DOHH2 (cell line): ENCODE measurements around the gene FAM124B.

ENCODE experiments used
- H3F3A ChIP-seq: fragments of 200-600 bp; sonication (generic), shearing (Covaris generic); 2 replicates; pipeline ENCODE4 v1.6.0; 2016; ENCODE audit warnings: antibody characterized with exemption, mild to moderate bottlenecking; ENCODE audit not compliant: control insufficient read depth, insufficient read depth
- H3K27ac ChIP-seq: fragments of 200-600 bp; sonication (generic); 2 replicates; pipeline ENCODE4 v1.5.1; 2014; ENCODE audit warnings: low read depth, mild to moderate bottlenecking, low read length, moderate library complexity
- H3K27me3 ChIP-seq: fragments of 200-600 bp; sonication (generic); 2 replicates; pipeline ENCODE4 v1.6.1; 2014; ENCODE audit warnings: mild to moderate bottlenecking, low read length, mixed read lengths; ENCODE audit not compliant: control insufficient read depth
- H3K36me3 ChIP-seq: fragments of 200-600 bp; sonication (generic); 2 replicates; pipeline ENCODE4 v1.6.1; 2014; ENCODE audit warnings: mild to moderate bottlenecking, low read length, moderate library complexity, mixed read lengths; ENCODE audit not compliant: control insufficient read depth
- H3K4me1 ChIP-seq: fragments of 200-600 bp; sonication (generic); 2 replicates; pipeline ENCODE4 v1.6.1; 2014; ENCODE audit warnings: mild to moderate bottlenecking, low read length, mixed read lengths; ENCODE audit not compliant: control insufficient read depth
- H3K4me2 ChIP-seq: fragments of 200-600 bp; sonication (generic); 2 replicates; pipeline ENCODE4 v1.6.0; 2014; ENCODE audit warnings: mild to moderate bottlenecking, low read length, moderate library complexity
- H3K4me3 ChIP-seq: fragments of 200-600 bp; sonication (generic); 2 replicates; pipeline ENCODE4 v1.5.1; 2014; ENCODE audit warnings: mild to moderate bottlenecking, low read length, mixed read lengths
- H3K79me2 ChIP-seq: fragments of 200-600 bp; sonication (generic); 2 replicates; pipeline ENCODE4 v1.6.1; 2014; ENCODE audit warnings: mild to moderate bottlenecking, low read length, mixed read lengths; ENCODE audit not compliant: control insufficient read depth
- H3K9me2 ChIP-seq: fragments of 200-600 bp; sonication (generic); replicated peaks from 2 replicates; pipeline ENCODE4 v1.6.1; 2014; ENCODE audit warnings: mild to moderate bottlenecking, low read length, mixed read lengths; ENCODE audit not compliant: control insufficient read depth
- H3K9me3 ChIP-seq: fragments of 200-600 bp; sonication (generic); 2 replicates; pipeline ENCODE4 v1.6.1; 2014; ENCODE audit warnings: antibody characterized with exemption, low read length, mixed read lengths; ENCODE audit not compliant: control insufficient read depth, insufficient read depth
- H4K20me1 ChIP-seq: fragments of 200-600 bp; sonication (generic); 2 replicates; pipeline ENCODE4 v1.6.0; 2014; ENCODE audit warnings: low read depth, mild to moderate bottlenecking, antibody characterized with exemption, low read length, moderate library complexity; ENCODE audit not compliant: control insufficient read depth, insufficient read depth
- EZH2phosphoT487 ChIP-seq: fragments of 200-600 bp; sonication (generic); IDR thresholded peaks from 2 replicates; pipeline ENCODE4 v1.6.1; 2017; ENCODE audit warnings: borderline replicate concordance, mild to moderate bottlenecking, antibody characterized with exemption, low read length, moderate library complexity, mixed read lengths
- TF ChIP-seq, protein P1 (sequence below): fragments of 200-600 bp; sonication (generic); IDR thresholded peaks from one replicate; pipeline ENCODE4 v1.5.1; 2014; ENCODE audit warnings: antibody characterized with exemption, mild to moderate bottlenecking, low read depth, low read length; ENCODE audit not compliant: poor library complexity, severe bottlenecking

FAM124B gene

DNA sequence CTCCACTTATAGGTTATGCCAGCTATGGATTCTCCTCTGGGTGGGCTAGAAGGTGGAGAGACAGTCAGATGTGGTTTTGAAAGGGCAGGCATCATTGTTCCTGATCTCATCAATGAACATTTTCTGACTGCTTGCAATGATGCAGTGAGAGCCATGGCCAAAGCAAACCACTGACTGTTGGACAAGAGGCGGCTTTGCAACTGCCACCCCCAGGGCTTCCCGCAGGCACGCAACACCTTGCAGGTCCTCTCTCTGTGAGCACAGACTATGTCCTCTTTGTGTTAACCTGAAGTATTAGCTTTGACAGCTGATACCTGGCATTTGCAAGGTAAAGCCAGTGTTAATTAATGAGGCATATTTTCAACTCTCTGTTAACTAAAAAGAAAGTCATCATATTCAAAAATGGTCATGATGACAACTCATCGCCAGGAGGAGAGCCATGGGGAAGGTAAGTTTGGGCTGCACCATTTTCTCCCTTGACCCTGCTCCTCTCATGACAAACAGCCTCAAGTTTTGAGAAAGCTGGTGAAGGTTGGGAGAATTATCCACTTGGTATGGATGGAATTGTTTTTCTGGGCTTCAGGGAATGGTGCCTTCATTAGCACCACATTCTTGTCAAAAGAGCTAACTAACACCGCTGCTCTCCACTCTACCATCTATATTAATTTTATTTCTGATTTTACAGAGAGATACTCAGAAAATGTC, 14.9 kb upstream of the FAM124B start:
- Histone ChIP-seq H3K9me2 (no peaks in the 10 kb centered on the region), H3K36me3 (no peaks in the 10 kb centered on the region), H3K27ac (no peak overlapping the region), H3K27me3 (no peaks in the 10 kb centered on the region), H3F3A (no peaks in the 10 kb centered on the region), H3K79me2 (no peaks in the 10 kb centered on the region), H3K9me3 (no peaks in the 10 kb centered on the region), H4K20me1 (no peaks in the 10 kb centered on the region), H3K4me1 (no peaks in the 10 kb centered on the region), H3K4me2 (no peak overlapping the region), H3K4me3 (no peak overlapping the region)
- TF ChIP-seq EZH2phosphoT487, result no peak
- TF ChIP-seq, protein P1, sequence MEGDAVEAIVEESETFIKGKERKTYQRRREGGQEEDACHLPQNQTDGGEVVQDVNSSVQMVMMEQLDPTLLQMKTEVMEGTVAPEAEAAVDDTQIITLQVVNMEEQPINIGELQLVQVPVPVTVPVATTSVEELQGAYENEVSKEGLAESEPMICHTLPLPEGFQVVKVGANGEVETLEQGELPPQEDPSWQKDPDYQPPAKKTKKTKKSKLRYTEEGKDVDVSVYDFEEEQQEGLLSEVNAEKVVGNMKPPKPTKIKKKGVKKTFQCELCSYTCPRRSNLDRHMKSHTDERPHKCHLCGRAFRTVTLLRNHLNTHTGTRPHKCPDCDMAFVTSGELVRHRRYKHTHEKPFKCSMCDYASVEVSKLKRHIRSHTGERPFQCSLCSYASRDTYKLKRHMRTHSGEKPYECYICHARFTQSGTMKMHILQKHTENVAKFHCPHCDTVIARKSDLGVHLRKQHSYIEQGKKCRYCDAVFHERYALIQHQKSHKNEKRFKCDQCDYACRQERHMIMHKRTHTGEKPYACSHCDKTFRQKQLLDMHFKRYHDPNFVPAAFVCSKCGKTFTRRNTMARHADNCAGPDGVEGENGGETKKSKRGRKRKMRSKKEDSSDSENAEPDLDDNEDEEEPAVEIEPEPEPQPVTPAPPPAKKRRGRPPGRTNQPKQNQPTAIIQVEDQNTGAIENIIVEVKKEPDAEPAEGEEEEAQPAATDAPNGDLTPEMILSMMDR, result no peak

DNA sequence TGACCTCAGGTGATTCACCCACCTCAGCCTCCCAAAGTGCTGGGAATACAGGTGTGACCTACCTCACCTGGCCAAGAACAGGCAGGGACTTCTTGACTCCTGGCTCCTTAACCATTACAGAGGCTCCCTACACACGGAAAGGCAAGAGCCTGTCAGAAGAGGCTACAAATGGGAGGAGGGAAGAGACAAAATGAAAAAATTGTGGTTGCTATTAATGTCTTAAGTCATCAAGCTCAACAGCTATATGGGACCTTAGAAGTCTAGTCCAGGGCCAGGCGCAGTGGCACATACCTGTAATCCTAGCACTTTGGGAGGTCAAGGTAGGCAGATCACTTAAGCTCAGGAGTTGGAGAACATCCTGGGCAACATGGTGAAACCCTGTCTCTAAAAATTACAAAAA, 11.5 kb upstream of the FAM124B start:
- Histone ChIP-seq H3K4me1 (no peaks in the 10 kb centered on the region), H3K27ac (no peak overlapping the region), H3K9me3 (no peaks in the 10 kb centered on the region), H3F3A (no peaks in the 10 kb centered on the region), H3K27me3 (no peaks in the 10 kb centered on the region), H3K4me3 (no peak overlapping the region), H4K20me1 (no peaks in the 10 kb centered on the region), H3K36me3 (no peaks in the 10 kb centered on the region), H3K79me2 (no peaks in the 10 kb centered on the region), H3K9me2 (no peaks in the 10 kb centered on the region), H3K4me2 (no peak overlapping the region)
- TF ChIP-seq EZH2phosphoT487, result no peak
- TF ChIP-seq, protein P1, result no peak

DNA sequence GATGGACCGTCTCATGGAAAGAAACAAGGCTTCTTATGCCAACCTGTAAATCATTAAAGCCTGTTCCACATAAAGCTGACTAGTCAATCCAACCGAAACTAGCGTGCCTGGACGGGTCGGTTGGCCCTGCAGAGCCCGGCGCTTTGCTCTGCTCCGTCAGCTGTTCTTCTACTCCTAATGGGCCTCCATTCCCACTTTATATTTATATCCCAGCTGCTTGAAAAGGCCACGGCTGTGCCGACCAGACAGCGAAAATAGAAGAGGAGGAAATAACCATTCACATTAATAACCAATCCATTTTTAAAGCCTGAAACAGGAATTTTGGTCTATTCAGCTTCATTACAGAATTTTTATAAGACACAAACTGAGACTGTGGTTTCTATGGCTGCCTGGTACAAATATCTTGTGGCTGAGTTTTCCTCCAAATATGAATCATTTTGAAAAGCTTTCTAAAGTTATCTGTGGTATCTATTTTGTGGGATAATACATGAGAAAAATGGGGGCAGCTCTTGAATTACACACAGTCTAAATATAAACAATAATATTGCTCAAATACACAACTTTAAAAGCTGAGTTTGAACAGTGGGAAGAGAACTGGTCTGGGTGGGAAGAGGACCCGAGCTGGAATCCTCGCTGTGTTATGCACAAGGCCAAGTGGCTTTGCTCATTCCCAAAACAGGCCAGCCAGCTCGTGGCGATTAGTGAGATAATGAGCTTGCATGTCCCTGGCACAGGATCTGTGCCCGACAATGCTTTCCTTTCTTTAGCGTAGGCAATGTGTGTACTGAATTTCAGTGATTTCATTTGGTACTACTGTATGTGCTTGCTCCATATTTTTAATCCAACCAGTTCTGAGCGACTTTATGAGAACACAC, 10.5 kb upstream of the FAM124B start:
- H3K27ac ChIP-seq, result no peak overlapping the region
- H3K4me1 ChIP-seq, result no peaks in the 10 kb centered on the region
- TF ChIP-seq, protein P1, result no peak
- no peak for TF ChIP-seq EZH2phosphoT487
- H3K9me3 ChIP-seq, result no peaks in the 10 kb centered on the region
- no peaks in the 10 kb centered on the region for H3K36me3 ChIP-seq
- no peak overlapping the region for H3K4me3 ChIP-seq
- H3K9me2 ChIP-seq, result no peaks in the 10 kb centered on the region
- no peak overlapping the region for H3K4me2 ChIP-seq
- H4K20me1 ChIP-seq, result no peaks in the 10 kb centered on the region
- no peaks in the 10 kb centered on the region for H3K79me2 ChIP-seq
- no peaks in the 10 kb centered on the region for H3K27me3 ChIP-seq
- H3F3A ChIP-seq, result no peaks in the 10 kb centered on the region
